GM12801 (cell line): ENCODE measurements around the gene NRTN.

ENCODE experiments used
- TF ChIP-seq, protein P1 (sequence below): IDR thresholded peaks from one replicate; pipeline ENCODE4 v1.5.1; 2011; ENCODE audit warnings: control low read depth; ENCODE audit not compliant: insufficient read length; ENCODE audit errors: extremely low read depth

The NRTN gene, protein sequence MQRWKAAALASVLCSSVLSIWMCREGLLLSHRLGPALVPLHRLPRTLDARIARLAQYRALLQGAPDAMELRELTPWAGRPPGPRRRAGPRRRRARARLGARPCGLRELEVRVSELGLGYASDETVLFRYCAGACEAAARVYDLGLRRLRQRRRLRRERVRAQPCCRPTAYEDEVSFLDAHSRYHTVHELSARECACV

DNA sequence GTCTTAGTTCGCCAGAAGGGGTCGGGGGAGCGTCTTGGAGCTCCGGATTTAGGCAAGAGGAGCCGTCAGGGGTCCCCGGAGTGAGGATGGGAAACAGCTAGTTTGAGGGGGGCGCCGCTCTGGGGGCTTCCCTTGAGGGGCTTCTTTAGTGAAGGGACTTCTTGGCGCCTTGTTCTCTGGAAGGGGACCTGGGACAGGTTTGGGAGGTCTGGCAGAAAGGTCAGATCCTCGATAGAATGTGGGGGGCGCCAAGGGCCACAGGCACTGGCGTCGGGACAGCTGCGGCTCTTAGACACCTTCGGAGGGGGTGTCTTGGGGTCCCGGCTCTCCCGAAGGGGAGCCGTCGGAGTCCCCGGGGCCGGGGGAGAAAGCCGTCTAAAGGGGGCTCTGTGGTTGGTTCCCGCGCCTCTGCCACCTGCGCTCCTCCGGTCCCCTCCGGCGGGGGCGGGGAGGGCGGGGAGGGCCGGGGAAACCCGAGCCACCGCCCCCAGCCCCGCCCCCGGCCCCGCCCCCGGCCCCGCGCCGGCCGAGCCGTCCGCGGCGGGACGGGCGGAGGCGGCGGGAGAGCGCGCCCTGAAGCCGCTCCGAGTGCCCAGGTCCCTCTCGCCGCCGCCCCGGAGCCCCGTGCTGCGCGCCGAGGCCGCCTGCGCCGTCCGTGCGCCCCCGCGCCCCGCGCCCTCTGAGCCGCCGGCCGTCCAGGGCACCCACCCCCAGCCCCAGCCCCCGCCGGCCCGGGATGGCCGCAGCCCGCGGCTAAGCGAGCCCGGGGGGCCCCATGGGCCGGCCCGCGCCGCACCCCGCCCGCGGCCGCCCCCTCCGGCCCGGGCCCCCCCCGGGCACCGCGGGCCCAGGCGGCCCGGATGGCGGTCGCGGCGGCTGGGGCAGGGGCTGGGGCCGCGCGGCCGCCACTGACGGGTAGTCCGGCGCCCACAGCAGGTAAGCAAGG, at the start of gene NRTN:
TSS of gene NRTN (plus strand) at position 552 of the 946 bp plus-strand sequence. CDS start 19,099 bp downstream, outside the sequence.
- TF ChIP-seq, protein P1, sequence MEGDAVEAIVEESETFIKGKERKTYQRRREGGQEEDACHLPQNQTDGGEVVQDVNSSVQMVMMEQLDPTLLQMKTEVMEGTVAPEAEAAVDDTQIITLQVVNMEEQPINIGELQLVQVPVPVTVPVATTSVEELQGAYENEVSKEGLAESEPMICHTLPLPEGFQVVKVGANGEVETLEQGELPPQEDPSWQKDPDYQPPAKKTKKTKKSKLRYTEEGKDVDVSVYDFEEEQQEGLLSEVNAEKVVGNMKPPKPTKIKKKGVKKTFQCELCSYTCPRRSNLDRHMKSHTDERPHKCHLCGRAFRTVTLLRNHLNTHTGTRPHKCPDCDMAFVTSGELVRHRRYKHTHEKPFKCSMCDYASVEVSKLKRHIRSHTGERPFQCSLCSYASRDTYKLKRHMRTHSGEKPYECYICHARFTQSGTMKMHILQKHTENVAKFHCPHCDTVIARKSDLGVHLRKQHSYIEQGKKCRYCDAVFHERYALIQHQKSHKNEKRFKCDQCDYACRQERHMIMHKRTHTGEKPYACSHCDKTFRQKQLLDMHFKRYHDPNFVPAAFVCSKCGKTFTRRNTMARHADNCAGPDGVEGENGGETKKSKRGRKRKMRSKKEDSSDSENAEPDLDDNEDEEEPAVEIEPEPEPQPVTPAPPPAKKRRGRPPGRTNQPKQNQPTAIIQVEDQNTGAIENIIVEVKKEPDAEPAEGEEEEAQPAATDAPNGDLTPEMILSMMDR, result no peak

- TF ChIP-seq, protein P1, result no peak
Observed at GRCh38 chr19:5762608-5763217, 42.2 kb upstream of the NRTN start.

GRCh38 chr19:5765220-5765619, 39.6 kb upstream of the NRTN start:
- TF ChIP-seq, protein P1, result no peak

DNA sequence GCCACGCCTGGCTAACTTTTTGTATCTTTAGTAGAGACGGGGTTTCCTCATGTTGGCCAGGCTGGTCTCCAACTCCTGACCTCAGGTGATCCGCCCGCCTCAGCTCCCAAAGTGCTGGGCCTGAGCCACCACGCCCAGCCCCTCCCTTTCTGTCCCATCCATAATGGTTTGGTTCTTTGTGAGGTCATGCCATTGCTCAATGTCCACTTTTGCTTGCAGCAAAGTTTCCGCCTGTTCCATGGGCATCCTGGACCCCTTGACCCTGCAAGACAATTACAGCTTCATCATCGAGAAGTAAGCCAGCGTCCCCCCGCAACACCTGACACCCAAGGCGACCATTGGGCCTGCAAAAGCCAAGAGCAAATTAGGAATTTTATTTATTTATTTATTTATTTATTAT, 36.9 kb upstream of the NRTN start:
- TF ChIP-seq, protein P1, result no peak

GRCh38 chr19:5772416-5772815, 32.5 kb upstream of the NRTN start:
- TF ChIP-seq, protein P1, result no peak

- TF ChIP-seq, protein P1, result no peak
Observed at GRCh38 chr19:5773276-5773675, 31.6 kb upstream of the NRTN start.

- TF ChIP-seq, protein P1, result no peak
Observed at GRCh38 chr19:5774921-5775320, 29.9 kb upstream of the NRTN start.
